ENCODE measurements around the gene LHX1.

DNA sequence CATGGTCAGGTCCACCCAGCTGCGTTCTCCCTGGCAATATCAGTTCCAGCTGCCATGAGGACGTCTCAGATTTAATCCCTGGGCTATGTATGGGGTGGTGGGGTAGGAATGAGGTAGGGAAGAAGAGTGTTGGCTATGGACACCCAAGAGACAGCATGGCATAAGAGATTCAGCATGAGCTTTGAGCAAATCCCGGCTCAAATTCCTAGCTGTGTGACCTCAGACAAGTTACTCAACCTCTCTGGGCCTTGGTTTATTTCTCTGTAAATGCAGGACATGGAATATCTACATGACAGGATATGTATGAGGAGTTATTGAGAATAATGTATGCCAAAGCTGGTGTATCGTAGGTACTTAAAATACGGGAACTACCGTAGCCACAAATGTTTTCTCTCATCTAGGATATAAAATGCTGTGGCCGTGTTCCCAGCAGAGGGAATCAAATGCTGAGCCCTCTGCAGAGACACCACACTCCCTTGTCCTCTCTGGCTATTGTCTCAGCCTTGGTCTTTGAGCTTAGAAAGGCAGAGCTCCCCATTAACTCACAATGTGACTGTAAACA lies 17.8 kb upstream of the LHX1 start:
- no peak for TF ChIP-seq POLR2A (IDR thresholded peaks at IDR 0.05)
- TF ChIP-seq, protein P1, sequence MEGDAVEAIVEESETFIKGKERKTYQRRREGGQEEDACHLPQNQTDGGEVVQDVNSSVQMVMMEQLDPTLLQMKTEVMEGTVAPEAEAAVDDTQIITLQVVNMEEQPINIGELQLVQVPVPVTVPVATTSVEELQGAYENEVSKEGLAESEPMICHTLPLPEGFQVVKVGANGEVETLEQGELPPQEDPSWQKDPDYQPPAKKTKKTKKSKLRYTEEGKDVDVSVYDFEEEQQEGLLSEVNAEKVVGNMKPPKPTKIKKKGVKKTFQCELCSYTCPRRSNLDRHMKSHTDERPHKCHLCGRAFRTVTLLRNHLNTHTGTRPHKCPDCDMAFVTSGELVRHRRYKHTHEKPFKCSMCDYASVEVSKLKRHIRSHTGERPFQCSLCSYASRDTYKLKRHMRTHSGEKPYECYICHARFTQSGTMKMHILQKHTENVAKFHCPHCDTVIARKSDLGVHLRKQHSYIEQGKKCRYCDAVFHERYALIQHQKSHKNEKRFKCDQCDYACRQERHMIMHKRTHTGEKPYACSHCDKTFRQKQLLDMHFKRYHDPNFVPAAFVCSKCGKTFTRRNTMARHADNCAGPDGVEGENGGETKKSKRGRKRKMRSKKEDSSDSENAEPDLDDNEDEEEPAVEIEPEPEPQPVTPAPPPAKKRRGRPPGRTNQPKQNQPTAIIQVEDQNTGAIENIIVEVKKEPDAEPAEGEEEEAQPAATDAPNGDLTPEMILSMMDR (IDR thresholded peaks at IDR 0.05) = no peak
